Ovary (tissue), 9 donors: ENCODE results near the gene SH3BP1. TPM values are rescaled to one million over a fixed set of nuclear protein-coding genes. Genes with fewer than 3 reads are reported as not detected.

ENCODE experiments used
- DNase-seq, 5 donors: peaks; one replicate each; pipeline ENCODE4 v3.0.0-alpha.2; 2019 to 2020
- H3K27ac ChIP-seq, 2 donors: fragments of 200-600 bp; one replicate each; pipeline versions ENCODE4 v1.5.1 to v1.8.0; 2019 to 2022
- H3K27me3 ChIP-seq: fragments of 200-600 bp; one replicate; pipeline ENCODE4 v1.8.0; 2022
- H3K36me3 ChIP-seq: fragments of 200-600 bp; sonication (generic); one replicate; pipeline ENCODE4 v1.5.1; 2019
- H3K4me1 ChIP-seq: one replicate; pipeline ENCODE4 v1.8.1; 2013; ENCODE audit warnings: mild to moderate bottlenecking, moderate library complexity; ENCODE audit not compliant: insufficient read depth
- H3K4me3 ChIP-seq: fragments of 200-600 bp; sonication (generic); one replicate; pipeline ENCODE4 v1.5.1; 2017
- H3K9me3 ChIP-seq, 2 donors: fragments of 200-600 bp in 1 of 2; sonication (generic) in 1 of 2; one replicate each; pipeline versions ENCODE4 v1.5.1 to v1.8.1; 2013 to 2019; ENCODE audit warnings: mild to moderate bottlenecking in 1 of 2, moderate library complexity in 1 of 2
- CTCF ChIP-seq, 3 donors: fragments of 450-650 bp in 2 of 3; fragments of 200-600 bp in 1 of 3; IDR thresholded peaks; one replicate each; pipeline versions ENCODE4 v1.5.1 to v1.8.0; 2016 to 2022; ENCODE audit warnings: antibody characterized with exemption in 3 of 3, mild to moderate bottlenecking in 1 of 3
- EP300 ChIP-seq: sonication (generic); formaldehyde crosslinking; IDR thresholded peaks from one replicate; pipeline ENCODE4 v1.6.1; 2017; ENCODE audit warnings: antibody characterized with exemption
- POLR2A ChIP-seq: fragments of 450-650 bp; IDR thresholded peaks from one replicate; pipeline ENCODE4 v1.6.1; 2017; ENCODE audit warnings: antibody characterized with exemption, mild to moderate bottlenecking, moderate library complexity
- WGBS, 3 donors: extraction: QIAGEN DNeasy Blood & Tissue Kit in 1 of 3; methylation state at CpG; one replicate each; pipeline versions ENCODE4 v1.1.5 to v1.1.7; 2013 to 2017; 5-methylcytosine and 5-hydroxymethylcytosine counted together
- intact Hi-C, 4 donors: fragments of 100-400 bp; cut with DNase I; formaldehyde crosslinking; loops; one replicate each; pipeline versions ENCODE4 v1.11.0 to v1.15.1; 2022 to 2023
- polyA plus RNA-seq, 2 donors: library from polyadenylated mRNA; stranded (reverse); fragments of 200-250 nt in 1 of 2; fragments of 350-450 nt in 1 of 2; fragmentation: Illumina TruSeq in 1 of 2; extraction: RNeasy Lipid Tissue Mini Kit (QIAGEN cat#74804) in 1 of 2; gene quantifications; one replicate each; pipeline ENCODE4 v1.2.3, GENCODE V29; 2013 to 2014
- total RNA-seq, 7 donors: library from RNA; depleted of rRNA in 2 of 7; stranded (reverse); fragments of >200 nt in 2 of 7; fragmentation: NEBNext Ultra II Directional in 3 of 7; extraction: Animal tissue kit (Norgen Biotek cat#: 25700) in 3 of 7; gene quantifications; one replicate each; pipeline versions ENCODE4 v1.1.0 to v1.2.4, GENCODE V29; 2016 to 2023
- donor health status: DM: no; HTN: no; CAD: no; lungs with moderate emphysema.
- donor health status: DM: no; HTN: no; CAD: no.
- donor health status: Bipolar disorder and iron deficiency.
- donor health status: DM: yes; HTN: yes; CAD: no.
- donor health status: DM: no; HTN: no; CAD: no.
- donor health status: DM: yes; HTN: yes; CAD: no.

Gene SH3BP1
- total and polyA plus RNA-seq, 9 donors = 2.0 to 13.3 (median 8.2) TPM

GRCh38 chr22:37619991-37620390 lies 19.5 kb upstream of the SH3BP1 start:
- WGBS, 3 donors = 75 to 79% (median 75%) methylated on average over 7 of the region's 7 CpGs
- Histone ChIP-seq H3K4me3 (no peak overlapping the region), H3K27me3 (no peaks in the 10 kb centered on the region), H3K4me1 (no peaks in the 10 kb centered on the region), H3K9me3 (no peaks in the 10 kb centered on the region), H3K27ac (no peak overlapping the region), H3K36me3 (no peaks in the 10 kb centered on the region)
- peak in 2 of 5 donors; percentile 17 to 26 for DNase-seq
- intact Hi-C loops = loop anchor here in 3 of 4 donors (5.0 to 10.0 kb wide), 3 partner anchors 52 to 172 kb away; partner anchors contain the start of gene LGALS1 (in 1 of the 3)
- TF ChIP-seq CTCF (IDR thresholded peaks at IDR 0.05) (no peak), EP300 (no peak), POLR2A (no peak)

GRCh38 chr22:37621352-37621860 lies 18.1 kb upstream of the SH3BP1 start:
- Histone ChIP-seq H3K27ac (no peak overlapping the region), H3K9me3 (no peaks in the 10 kb centered on the region), H3K4me3 (no peak overlapping the region), H3K36me3 (no peaks in the 10 kb centered on the region), H3K4me1 (peaks cover 4% of the 10 kb centered on the region), H3K27me3 (no peaks in the 10 kb centered on the region)
- no peak for TF ChIP-seq POLR2A
- TF ChIP-seq EP300 = no peak
- no peak for TF ChIP-seq CTCF (IDR thresholded peaks at IDR 0.05)
- WGBS, 3 donors = 88 to 91% (median 88%) methylated on average over 12 of the region's 12 CpGs
- DNase-seq = peak in 1 of 5 donors; percentile 17
- intact Hi-C loops = loop anchor here in 3 of 4 donors (5.0 to 10.0 kb wide), 3 partner anchors 51 to 171 kb away; partner anchors contain the start of gene LGALS1 (in 1 of the 3)

- Histone ChIP-seq H3K4me3 (no peak overlapping the region), H3K9me3 (no peaks in the 10 kb centered on the region), H3K4me1 (peaks cover 4% of the 10 kb centered on the region), H3K36me3 (no peaks in the 10 kb centered on the region), H3K27me3 (no peaks in the 10 kb centered on the region), H3K27ac (peak overlapping the region in 1 of 2 donors; percentile 18)
- intact Hi-C loops = loop anchor here in 3 of 4 donors (5.0 to 10.0 kb wide), 3 partner anchors 49 to 169 kb away; partner anchors contain the start of gene LGALS1 (in 1 of the 3)
- 59 to 66% (median 65%) methylated on average over 21 to 22 of the region's 22 CpGs for WGBS, 3 donors
- peak; percentile 59 to 84 (median 74) for DNase-seq
- TF ChIP-seq CTCF (IDR thresholded peaks at IDR 0.05) (peak; percentile 39 to 82 (median 62)), POLR2A (no peak)
Measured at GRCh38 chr22:37623075-37624016, 16.1 kb upstream of the SH3BP1 start.

GRCh38 chr22:37624017-37624365 lies 15.5 kb upstream of the SH3BP1 start:
- Histone ChIP-seq H3K27ac (no peak overlapping the region), H3K9me3 (no peaks in the 10 kb centered on the region), H3K4me1 (peaks cover 4% of the 10 kb centered on the region), H3K4me3 (no peak overlapping the region), H3K27me3 (no peaks in the 10 kb centered on the region), H3K36me3 (no peaks in the 10 kb centered on the region)
- intact Hi-C loops = loop anchor here in 3 of 4 donors (5.0 to 10.0 kb wide), 3 partner anchors 48 to 168 kb away; partner anchors contain the start of gene LGALS1 (in 1 of the 3)
- TF ChIP-seq POLR2A (no peak), EP300 (no peak), CTCF (IDR thresholded peaks at IDR 0.05) (no peak)
- WGBS, 3 donors = 77 to 88% (median 82%) methylated on average over 6 of the region's 6 CpGs
- no peak for DNase-seq
